ENCODE measurements around the gene AAK1.

GRCh38 chr2:69501301-69501700, 142.2 kb downstream of the AAK1 start:
- TF ChIP-seq CTCF (conservative IDR thresholded peaks at IDR 0.05; ENCODE audit: low read depth, low read length) (no peak), EZH2 (IDR thresholded peaks at IDR 0.05; ENCODE audit: borderline replicate concordance, low read depth, low read length, poor library complexity, severe bottlenecking) (no peak)

All from A673 (cell line).